H9 (cell line): ENCODE results near the gene CTNND1. TPM values are rescaled to one million over a fixed set of nuclear protein-coding genes. Genes with fewer than 3 reads are reported as not detected.

Experiments
- DNase-seq: peaks from one replicate; pipeline ENCODE4 v3.0.0-alpha.2; 2017
- H2AFZ ChIP-seq: one replicate; pipeline ENCODE4 v1.6.1; 2013; ENCODE audit warnings: mild to moderate bottlenecking, low read length, control low read depth, moderate library complexity
- H2AK5ac ChIP-seq: 2 replicates; pipeline ENCODE4 v1.6.1; 2013; ENCODE audit warnings: low read length, control low read depth, mixed read lengths; ENCODE audit not compliant: insufficient read length
- H2BK120ac ChIP-seq: one replicate; pipeline ENCODE4 v1.6.1; 2013; ENCODE audit warnings: low read depth, mild to moderate bottlenecking, low read length, control low read depth, inconsistent platforms; ENCODE audit not compliant: poor library complexity, severe bottlenecking
- H2BK12ac ChIP-seq: 2 replicates; pipeline ENCODE4 v1.6.1; 2013; ENCODE audit warnings: low read length, control low read depth, mixed read lengths, low read depth; ENCODE audit not compliant: insufficient read length
- H2BK15ac ChIP-seq: 2 replicates; pipeline ENCODE4 v1.6.1; 2013; ENCODE audit warnings: low read depth, low read length, control low read depth
- H2BK20ac ChIP-seq: one replicate; pipeline ENCODE4 v1.6.1; 2013; ENCODE audit warnings: low read depth, mild to moderate bottlenecking, low read length, control low read depth, inconsistent platforms; ENCODE audit not compliant: poor library complexity, severe bottlenecking
- H2BK5ac ChIP-seq: 2 replicates; pipeline ENCODE4 v1.6.1; 2013; ENCODE audit warnings: low read length, control low read depth, mixed read lengths; ENCODE audit not compliant: insufficient read length
- H3K14ac ChIP-seq: 2 replicates; pipeline ENCODE4 v1.6.1; 2013; ENCODE audit warnings: low read length, control low read depth; ENCODE audit not compliant: insufficient read depth
- H3K18ac ChIP-seq: 2 replicates; pipeline ENCODE4 v1.6.1; 2013; ENCODE audit warnings: low read depth, mild to moderate bottlenecking, mixed read lengths, low read length, control low read depth; ENCODE audit not compliant: insufficient read length
- H3K23ac ChIP-seq: 2 replicates; pipeline ENCODE4 v1.6.1; 2013; ENCODE audit warnings: low read length, control low read depth, mixed read lengths, low read depth; ENCODE audit not compliant: insufficient read length
- H3K23me2 ChIP-seq: 2 replicates; pipeline ENCODE4 v1.6.1; 2013; ENCODE audit warnings: low read depth, mild to moderate bottlenecking, mixed read lengths, low read length, control low read depth; ENCODE audit not compliant: insufficient read length, poor library complexity, severe bottlenecking
- H3K27ac ChIP-seq: 2 replicates; pipeline ENCODE4 v1.5.1; 2013; ENCODE audit warnings: low read length, control low read depth, mixed read lengths, low read depth; ENCODE audit not compliant: insufficient read length
- H3K27me3 ChIP-seq: 2 replicates; pipeline ENCODE4 v1.6.1; 2013; ENCODE audit warnings: low read length, control low read depth, inconsistent platforms; ENCODE audit not compliant: insufficient read depth
- H3K4ac ChIP-seq: 2 replicates; pipeline ENCODE4 v1.6.1; 2013; ENCODE audit warnings: low read depth, mild to moderate bottlenecking, control low read depth, inconsistent platforms, low read length, moderate library complexity
- H3K4me1 ChIP-seq: 2 replicates; pipeline ENCODE4 v1.6.1; 2013; ENCODE audit warnings: low read length, control low read depth, inconsistent platforms; ENCODE audit not compliant: insufficient read depth
- H3K4me2 ChIP-seq: 2 replicates; pipeline ENCODE4 v1.6.1; 2013; ENCODE audit warnings: low read length, control low read depth, mixed read lengths; ENCODE audit not compliant: insufficient read length, insufficient read depth
- H3K56ac ChIP-seq: 2 replicates; pipeline ENCODE4 v1.6.1; 2013; ENCODE audit warnings: low read depth, mild to moderate bottlenecking, mixed read lengths, low read length, control low read depth; ENCODE audit not compliant: insufficient read length
- H3K79me1 ChIP-seq: 2 replicates; pipeline ENCODE4 v1.6.1; 2013; ENCODE audit warnings: low read depth, mild to moderate bottlenecking, moderate library complexity, low read length, control low read depth, inconsistent platforms; ENCODE audit not compliant: insufficient read depth, poor library complexity, severe bottlenecking
- H3K79me2 ChIP-seq: 2 replicates; pipeline ENCODE4 v1.6.1; 2013; ENCODE audit warnings: low read length, control low read depth, inconsistent platforms; ENCODE audit not compliant: insufficient read depth
- H3K9ac ChIP-seq: 2 replicates; pipeline ENCODE4 v1.6.1; 2013; ENCODE audit warnings: low read length, control low read depth, mixed read lengths; ENCODE audit not compliant: insufficient read length; ENCODE audit errors: extremely low read depth
- H3K9me3 ChIP-seq: one replicate; pipeline ENCODE4 v1.6.1; 2013; ENCODE audit warnings: low read depth, low read length, inconsistent platforms; ENCODE audit not compliant: control insufficient read depth
- H3T11ph ChIP-seq: one replicate; pipeline ENCODE4 v1.6.1; 2013; ENCODE audit warnings: mild to moderate bottlenecking, low read length, control low read depth, inconsistent platforms
- H4K20me1 ChIP-seq: one replicate; pipeline ENCODE4 v1.6.1; 2013; ENCODE audit not compliant: control insufficient read depth, insufficient read length, insufficient read depth
- H4K5ac ChIP-seq: 2 replicates; pipeline ENCODE4 v1.6.1; 2013; ENCODE audit warnings: low read depth, mild to moderate bottlenecking, mixed read lengths, low read length, control low read depth; ENCODE audit not compliant: insufficient read length
- H4K8ac ChIP-seq: replicated peaks from 2 replicates; pipeline ENCODE4 v1.6.1; 2013; ENCODE audit warnings: low read length, control low read depth, mixed read lengths, low read depth; ENCODE audit not compliant: insufficient read length
- H4K91ac ChIP-seq: 2 replicates; pipeline ENCODE4 v1.6.1; 2013; ENCODE audit warnings: low read depth, mild to moderate bottlenecking, moderate library complexity, mixed read lengths, low read length, control low read depth; ENCODE audit not compliant: insufficient read length
- H3K27ac Mint-ChIP-seq, 3 experiments: 2 replicates in 2 of 3; 3 replicates in 1 of 3; pipeline ENCODE4 v1.8.0; 2020 to 2021; ENCODE audit warnings: mixed read lengths in 3 of 3, mild to moderate bottlenecking in 1 of 3, moderate library complexity in 1 of 3
- H3K27me3 Mint-ChIP-seq: 2 replicates; pipeline ENCODE4 v1.8.0; 2021; ENCODE audit warnings: low read depth, mild to moderate bottlenecking, moderate library complexity, mixed read lengths
- H3K36me3 Mint-ChIP-seq, 3 experiments: 2 replicates in 2 of 3; 3 replicates in 1 of 3; pipeline ENCODE4 v1.8.0; 2020 to 2021; ENCODE audit warnings: low read depth in 3 of 3, mixed read lengths in 3 of 3; ENCODE audit not compliant: insufficient read depth in 1 of 3
- H3K4me1 Mint-ChIP-seq, 2 experiments: 2 replicates each; pipeline ENCODE4 v1.8.0; 2020; ENCODE audit warnings: mixed read lengths in 2 of 2
- H3K4me3 Mint-ChIP-seq, 2 experiments: 2 replicates in 1 of 2; 3 replicates in 1 of 2; pipeline ENCODE4 v1.8.0; 2020 to 2021; ENCODE audit warnings: mild to moderate bottlenecking in 2 of 2, mixed read lengths in 2 of 2, moderate library complexity in 1 of 2
- H3K9me3 Mint-ChIP-seq, 2 experiments: 2 replicates in 1 of 2; 3 replicates in 1 of 2; pipeline ENCODE4 v1.8.0; 2020; ENCODE audit warnings: mild to moderate bottlenecking in 2 of 2, mixed read lengths in 2 of 2, moderate library complexity in 1 of 2
- WGBS: extraction: QIAGEN DNeasy Blood & Tissue Kit; methylation state at CpG from one replicate; pipeline ENCODE4 v1.1.7; 2013; ENCODE audit warnings: missing lambda C conversion rate, low lambda C conversion rate, mixed read lengths; ENCODE audit not compliant: insufficient read length; ENCODE audit errors: extremely low coverage; 5-methylcytosine and 5-hydroxymethylcytosine counted together
- total RNA-seq: library from RNA; stranded (reverse); gene quantifications from 2 replicates; pipeline ENCODE4 v1.2.1, GENCODE V29; 2021
- TF ChIP-seq, protein P1 (sequence below): fragments of 200-600 bp; sonication (generic); conservative IDR thresholded peaks from 3 replicates; pipeline ENCODE4 v1.8.0; 2021; ENCODE audit warnings: antibody characterized with exemption, mild to moderate bottlenecking

CTNND1 gene
- total RNA-seq, 1 experiment from 2014 or later, result 164 TPM

DNA sequence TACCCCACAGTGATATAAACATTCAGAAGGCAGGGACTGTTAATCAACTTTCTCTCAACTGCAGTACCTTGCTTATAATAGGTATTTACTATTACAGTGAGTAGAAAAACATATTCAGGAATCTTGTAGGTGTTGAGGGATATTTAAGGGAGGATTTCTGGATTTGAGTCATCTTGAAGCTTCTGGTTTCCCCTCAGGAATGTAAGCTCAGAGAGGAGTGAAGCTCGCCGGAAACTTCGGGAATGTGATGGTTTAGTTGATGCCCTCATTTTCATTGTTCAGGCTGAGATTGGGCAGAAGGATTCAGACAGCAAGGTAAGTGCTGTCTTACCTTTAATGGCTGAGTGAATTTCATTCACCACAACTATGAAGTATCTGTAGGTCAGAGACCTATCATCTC, 42.9 kb downstream of the CTNND1 start:
- no peak overlapping the region for H2AK5ac ChIP-seq
- no peaks in the 10 kb centered on the region for H4K20me1 ChIP-seq
- no peak overlapping the region for H3K56ac ChIP-seq
- Mint-ChIP-seq H3K27ac (no peak overlapping the region; a peak in 1 of 7 replicates), H3K4me1 (peaks cover 5 to 7% of the 10 kb centered on the region in 2 experiments; a peak in 3 of 4 replicates), H3K36me3 (peaks cover 53 to 78% (median 74%) of the 10 kb centered on the region in 3 experiments), H3K9me3 (no peaks in the 10 kb centered on the region), H3K27me3 (no peaks in the 10 kb centered on the region), H3K4me3 (no peak overlapping the region)
- no peaks in the 10 kb centered on the region for H3K23me2 ChIP-seq
- H2BK15ac ChIP-seq, result no peak overlapping the region
- no peaks in the 10 kb centered on the region for H3K79me2 ChIP-seq
- H2BK20ac ChIP-seq, result no peak overlapping the region
- no peak overlapping the region for H3K9ac ChIP-seq
- H4K5ac ChIP-seq, result no peak overlapping the region
- H3K4me1 ChIP-seq, result no peaks in the 10 kb centered on the region
- H4K91ac ChIP-seq, result no peak overlapping the region
- H2BK12ac ChIP-seq, result no peak overlapping the region
- TF ChIP-seq, protein P1, sequence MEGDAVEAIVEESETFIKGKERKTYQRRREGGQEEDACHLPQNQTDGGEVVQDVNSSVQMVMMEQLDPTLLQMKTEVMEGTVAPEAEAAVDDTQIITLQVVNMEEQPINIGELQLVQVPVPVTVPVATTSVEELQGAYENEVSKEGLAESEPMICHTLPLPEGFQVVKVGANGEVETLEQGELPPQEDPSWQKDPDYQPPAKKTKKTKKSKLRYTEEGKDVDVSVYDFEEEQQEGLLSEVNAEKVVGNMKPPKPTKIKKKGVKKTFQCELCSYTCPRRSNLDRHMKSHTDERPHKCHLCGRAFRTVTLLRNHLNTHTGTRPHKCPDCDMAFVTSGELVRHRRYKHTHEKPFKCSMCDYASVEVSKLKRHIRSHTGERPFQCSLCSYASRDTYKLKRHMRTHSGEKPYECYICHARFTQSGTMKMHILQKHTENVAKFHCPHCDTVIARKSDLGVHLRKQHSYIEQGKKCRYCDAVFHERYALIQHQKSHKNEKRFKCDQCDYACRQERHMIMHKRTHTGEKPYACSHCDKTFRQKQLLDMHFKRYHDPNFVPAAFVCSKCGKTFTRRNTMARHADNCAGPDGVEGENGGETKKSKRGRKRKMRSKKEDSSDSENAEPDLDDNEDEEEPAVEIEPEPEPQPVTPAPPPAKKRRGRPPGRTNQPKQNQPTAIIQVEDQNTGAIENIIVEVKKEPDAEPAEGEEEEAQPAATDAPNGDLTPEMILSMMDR, result no peak
- no CpG with 5 or more reads among the region's 3 CpGs for WGBS
- no peak overlapping the region for H2BK120ac ChIP-seq
- H3K27ac ChIP-seq, result no peak overlapping the region
- no peak overlapping the region for H3K4ac ChIP-seq
- no peak overlapping the region for H3T11ph ChIP-seq
- H3K4me2 ChIP-seq, result no peak overlapping the region
- no peak overlapping the region for H3K23ac ChIP-seq
- no peak overlapping the region for H2AFZ ChIP-seq
- H3K18ac ChIP-seq, result no peak overlapping the region
- no peaks in the 10 kb centered on the region for H3K27me3 ChIP-seq
- no peak overlapping the region for H4K8ac ChIP-seq
- no peak overlapping the region for H3K14ac ChIP-seq
- H3K79me1 ChIP-seq, result peaks cover 4% of the 10 kb centered on the region
- no peak overlapping the region for H2BK5ac ChIP-seq
- H3K9me3 ChIP-seq, result no peaks in the 10 kb centered on the region
- no peak for DNase-seq
